Measurements from ENCODE around the gene SAP130. TPM values are rescaled to one million over a fixed set of nuclear protein-coding genes. Genes with fewer than 3 reads are reported as not detected.
"Not testable (repeated sequence)": the region's sequence is repeated elsewhere in the genome, so short reads cannot be mapped to it uniquely, and the experiment has no call there.

SAP130 gene
- total RNA-seq, 1 donor from 2014 or later: 5.9 TPM

DNA sequence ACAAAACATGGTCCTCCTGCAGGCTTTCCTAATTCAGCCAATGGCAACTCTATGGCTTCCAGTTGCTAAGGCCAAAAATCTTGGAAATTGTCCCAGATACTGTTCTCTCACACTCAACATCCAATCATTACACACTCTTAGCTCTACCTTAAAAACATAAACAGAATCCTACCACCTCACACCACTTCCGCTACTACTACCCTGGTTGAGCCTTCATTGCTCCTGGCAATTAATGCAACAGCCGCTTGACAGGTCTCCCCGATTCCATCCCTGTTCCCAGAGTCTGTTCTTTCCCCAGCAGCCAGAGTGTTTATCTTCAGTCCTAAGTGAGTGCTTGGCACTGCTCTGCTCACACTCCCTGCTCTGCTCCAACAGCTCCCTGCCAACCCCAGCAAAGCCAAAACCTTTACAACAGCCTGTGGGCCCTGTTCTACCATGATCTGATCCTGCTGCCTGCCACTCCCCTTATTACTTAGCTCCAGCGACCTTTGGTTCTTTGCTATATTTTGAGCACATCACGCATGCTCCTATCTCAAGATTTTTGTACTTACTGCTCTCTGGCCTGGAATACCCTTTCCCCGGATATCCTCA is 74.6 kb downstream of the SAP130 start:
- DNase-seq: no peak

DNA sequence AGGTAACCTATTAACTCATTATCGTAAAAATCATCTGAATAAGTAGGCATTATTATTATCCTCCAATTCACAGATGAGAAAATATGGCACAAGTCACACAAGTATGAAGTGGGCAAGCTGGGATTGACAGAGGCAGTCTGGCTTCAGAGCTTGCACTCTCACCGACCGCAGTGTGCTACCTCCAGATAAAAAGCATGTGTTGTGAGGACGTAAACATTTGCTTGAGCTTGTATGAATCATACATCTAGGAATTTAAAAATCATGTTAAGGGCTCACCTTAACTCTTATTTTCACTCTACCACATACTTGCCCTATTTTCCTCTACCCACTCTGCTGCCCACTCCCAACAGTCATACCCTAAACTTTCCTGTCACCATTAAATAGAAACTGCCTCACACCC is 76.8 kb downstream of the SAP130 start:
- no peak for DNase-seq

DNA sequence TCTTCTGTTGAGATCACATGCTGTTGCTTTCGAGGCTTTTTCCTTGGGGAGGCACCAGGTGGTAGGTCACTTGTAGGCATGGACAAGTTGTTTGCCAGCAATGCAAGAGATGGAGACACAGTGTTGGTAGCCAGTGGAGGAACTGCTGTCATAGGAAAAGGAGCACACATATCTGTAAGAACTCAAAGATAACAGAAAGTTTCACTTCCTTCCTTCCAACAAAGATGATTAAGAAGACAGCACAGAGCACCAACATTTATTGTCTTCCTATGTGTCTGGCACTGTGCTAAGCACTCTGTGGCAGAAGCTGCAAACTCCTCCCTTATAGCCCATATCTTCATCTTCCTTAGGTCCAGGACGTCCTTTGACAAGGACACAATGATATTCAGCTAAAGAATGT is 77.6 kb downstream of the SAP130 start:
- DNase-seq: no peak

DNA sequence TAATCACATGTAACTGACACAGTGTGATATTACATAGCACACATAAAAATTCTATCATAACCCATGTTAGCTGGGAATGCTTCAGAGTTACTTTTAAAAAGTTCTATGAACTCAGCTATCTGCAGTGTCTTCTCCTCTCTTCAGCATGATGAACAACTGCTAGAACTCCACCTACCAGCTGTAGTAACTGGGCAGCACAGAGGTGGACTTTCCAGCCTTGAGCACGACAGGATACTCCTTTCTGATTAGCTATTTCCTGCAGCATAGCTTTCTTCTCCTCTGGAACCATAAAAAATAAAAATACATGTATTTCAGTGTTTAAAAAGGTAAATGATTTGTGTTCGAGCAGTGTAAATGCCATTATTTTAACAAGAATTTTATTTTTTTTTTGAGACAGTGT is 82.6 kb downstream of the SAP130 start:
- DNase-seq: no peak

DNA sequence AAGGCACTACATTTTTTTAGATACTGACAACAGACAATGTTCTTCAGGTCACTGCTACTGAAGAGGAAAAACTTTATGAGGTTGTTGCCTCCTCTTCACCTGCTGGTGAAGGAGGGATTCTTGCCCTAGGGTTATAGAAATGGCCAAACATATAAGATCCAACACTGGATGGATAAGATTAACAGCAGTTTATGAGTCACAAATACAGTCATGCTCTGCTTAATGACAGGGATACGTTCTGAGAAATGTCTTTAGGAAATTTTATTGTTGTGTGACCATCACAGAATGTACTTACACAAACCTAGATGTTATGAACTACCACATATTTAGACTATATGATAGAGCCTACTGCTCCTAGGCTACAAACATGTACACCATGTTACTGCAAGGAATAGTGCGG is 84.7 kb downstream of the SAP130 start:
- no peak for DNase-seq

DNA sequence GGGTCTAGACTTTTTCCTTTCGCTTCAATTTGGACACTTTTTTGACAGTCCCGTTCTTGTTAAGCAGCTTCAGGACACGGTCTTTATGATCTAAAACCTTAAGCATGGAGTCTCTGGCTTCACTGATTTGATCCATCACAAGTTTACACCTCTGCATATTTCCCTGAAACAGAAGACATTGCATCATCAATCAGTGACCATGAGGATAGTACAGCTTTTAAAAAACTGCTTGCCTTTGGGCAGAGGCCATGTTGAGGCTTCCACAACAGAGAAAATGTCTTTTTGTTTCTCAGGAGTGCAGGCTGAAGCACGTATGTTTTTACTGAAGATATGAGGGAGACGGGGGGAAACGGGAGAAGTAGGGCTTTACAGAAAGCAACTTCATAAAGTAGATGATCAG is 85.9 kb downstream of the SAP130 start:
- no peak for DNase-seq

DNA sequence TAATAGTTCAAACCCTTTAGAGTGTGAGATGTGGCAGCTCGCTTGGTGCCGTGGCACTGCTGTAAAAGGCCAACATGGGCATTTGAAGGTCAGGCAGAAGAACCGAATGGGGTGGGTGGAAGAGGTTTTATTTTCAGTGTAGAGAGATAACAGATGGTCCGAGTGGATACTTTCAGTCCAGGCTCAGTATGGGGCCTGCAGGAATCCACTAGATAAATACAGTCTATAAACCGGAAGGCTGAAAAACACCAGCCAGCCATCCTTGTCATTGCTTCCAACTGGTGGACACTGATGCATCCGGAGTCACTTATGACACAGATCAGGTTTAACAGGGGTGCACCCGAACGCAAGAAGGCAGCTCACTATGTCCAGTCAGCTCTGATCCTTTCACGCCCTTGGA is 86.4 kb downstream of the SAP130 start:
- no peak for DNase-seq

DNA sequence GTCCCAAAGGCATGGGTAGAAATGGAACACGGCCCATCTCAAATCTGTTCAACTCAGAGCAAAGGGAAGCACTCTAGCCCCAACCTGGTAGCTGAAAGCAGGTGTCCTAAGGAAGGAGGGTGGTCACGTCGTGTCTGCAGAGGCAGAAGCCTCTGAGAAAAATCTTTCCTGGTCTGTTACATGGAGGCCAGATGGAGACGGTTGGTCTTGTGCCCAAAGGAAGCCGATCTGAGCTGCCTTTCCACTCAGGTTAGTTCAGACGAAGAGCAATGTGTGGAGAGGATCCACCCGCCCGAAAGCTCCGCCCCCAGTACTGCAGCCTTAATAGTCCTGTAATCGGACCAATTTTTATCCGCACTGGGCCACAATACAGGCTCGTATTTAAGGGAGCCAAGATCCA is 87.2 kb downstream of the SAP130 start:
- DNase-seq: no peak

DNA sequence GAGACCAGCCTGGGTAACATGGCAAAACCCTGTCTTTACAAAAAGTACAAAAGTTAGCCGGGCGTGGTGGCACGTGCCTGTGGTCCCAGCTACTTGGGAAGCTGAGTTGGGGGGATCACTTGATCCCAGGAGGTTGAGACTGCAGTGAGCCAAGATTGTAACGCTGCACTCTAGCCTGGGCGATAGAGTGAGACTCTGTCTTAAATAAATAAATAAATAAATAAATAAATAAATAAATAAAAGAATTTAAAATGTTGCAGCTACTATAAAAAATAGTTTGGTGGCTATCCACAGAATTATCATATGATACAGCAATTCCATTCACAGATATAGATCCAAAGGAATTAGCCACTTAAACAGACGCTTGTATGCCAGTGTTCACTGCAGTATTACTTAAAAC is 92.5 kb downstream of the SAP130 start:
- no peak for DNase-seq

DNA sequence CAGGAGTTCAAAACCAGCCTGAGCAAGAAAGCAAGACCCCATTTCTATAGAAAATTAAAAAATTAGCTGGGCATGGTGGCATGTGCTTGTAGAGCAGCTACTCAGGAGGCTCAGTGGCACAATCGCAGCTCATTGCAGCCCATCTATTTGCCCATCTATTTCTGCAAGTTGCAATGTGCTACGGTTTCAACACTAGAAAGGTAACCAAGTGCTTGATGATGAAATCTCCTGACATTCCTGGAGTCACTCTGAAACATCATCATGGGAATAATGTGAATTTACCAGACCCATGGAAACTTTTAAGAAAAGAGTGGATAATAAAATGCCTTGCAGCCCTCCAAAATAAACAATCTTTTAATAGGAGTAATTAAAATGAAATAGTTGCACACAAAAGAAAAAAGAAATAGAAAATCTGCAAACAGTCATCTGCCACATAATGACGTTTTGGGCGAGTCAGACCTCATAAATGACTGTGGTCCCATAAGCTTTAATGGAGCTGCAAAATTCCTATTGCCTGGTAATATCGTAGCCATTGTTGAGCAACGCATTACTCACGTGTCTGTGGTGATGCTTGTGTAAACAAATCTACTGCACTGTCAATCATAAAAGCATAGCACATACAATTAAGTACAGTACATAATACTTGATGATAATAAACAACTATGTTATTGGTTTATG is 95.5 kb downstream of the SAP130 start:
- no peak for DNase-seq

DNA sequence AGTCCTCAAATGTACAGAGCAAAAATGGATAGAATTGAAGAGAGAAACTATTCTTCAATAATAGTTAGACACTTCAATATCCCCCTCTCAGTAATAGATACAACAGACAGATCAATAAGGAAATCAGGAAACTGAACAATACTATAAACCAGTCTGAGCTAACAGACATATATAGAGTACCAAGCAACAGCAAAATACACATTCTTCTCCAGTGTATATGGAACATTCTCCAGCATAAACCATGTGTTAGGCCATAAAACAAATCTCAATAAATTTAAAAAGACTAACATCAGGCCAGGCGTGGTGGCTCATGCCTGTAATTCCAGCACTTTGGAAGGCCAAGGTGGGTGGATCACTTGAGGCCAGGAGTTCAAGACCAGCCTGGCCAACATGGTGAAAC is 98.4 kb downstream of the SAP130 start:
- DNase-seq: no peak

DNA sequence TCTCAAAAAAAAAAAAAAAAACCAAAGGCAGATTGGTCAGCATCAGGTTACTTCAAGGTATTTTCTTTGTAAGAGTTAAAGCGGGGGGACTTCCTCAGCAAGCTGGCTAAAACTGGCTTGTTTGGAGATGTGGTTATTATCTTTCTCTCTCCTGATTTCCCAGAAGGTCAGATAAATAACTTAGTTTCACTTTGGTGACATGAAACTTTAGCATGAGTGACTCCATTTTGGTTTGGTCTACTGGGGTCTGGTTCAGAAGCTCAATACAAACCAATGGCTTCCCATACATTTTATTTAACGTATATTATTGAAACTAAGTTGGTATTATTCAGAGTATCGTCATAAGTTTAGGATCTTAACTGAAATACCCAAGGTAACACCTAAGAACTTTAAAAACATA is 100.5 kb downstream of the SAP130 start:
- no peak for DNase-seq

DNA sequence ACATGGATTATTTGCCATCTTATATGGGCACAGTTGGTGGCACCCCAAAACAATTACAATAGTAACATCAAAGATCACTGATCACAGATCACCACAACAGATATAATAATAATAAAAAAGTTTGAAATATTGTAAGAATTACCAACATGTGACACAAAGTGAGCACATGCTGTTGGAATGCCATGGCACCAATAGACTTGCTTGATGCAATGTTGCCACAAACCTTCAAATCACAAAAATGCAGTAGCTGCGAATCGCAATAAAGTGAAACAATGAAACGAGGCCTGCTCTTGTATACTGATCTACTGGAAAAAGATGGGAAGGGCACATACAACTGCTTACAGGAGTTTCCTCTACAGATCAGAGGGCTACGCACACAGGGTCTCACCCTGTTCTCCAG is 109.9 kb downstream of the SAP130 start:
- no peak for DNase-seq

DNA sequence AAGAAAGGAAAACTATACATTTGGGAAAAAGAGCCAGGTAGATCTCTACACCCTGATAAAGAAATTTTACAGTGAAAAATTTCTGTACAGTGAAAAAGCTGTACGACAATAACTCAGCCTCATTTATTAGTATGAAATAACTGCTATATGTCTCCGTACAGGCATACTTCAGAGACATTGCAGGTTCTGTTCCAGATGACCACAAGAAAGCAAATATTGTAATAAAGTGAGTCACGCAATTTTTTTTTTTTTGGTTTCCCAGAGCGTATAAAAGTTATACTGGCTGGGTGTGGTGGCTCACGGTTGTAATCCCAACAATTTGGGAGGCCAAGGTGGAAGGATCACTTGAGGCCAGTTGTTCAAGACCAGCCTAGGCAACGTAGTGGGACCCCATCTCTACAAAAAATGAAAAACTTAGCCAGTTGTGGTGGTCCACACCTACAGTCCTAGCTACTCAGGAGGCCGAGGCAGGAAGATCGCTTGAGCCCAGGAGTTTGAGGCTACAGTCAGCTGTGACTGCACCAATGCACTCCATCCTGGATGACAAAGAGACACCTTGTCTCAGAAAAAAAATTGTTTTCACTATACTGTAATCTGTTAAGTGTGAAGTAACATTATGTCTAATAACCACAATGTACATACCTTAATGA is 113.9 kb downstream of the SAP130 start:
- no peak for DNase-seq

DNA sequence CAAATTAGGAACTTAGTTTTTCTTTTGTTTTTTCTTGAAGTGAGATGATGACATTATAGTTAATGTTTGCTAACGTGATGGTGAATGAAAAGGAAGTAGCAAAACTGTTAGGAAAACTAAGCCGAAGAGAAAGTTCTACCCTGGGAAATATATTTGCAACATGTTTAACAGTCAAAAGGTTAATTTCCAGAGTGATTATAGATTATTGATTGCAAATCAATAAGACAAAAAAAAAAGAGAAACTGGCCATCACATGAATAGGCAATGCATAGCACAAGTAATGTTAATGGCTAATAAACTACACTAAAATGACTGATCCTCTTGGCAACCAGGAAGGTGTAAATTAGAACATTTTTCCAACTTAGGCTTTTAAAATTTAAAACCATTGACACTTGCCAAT is 116.1 kb downstream of the SAP130 start:
- no peak for DNase-seq

DNA sequence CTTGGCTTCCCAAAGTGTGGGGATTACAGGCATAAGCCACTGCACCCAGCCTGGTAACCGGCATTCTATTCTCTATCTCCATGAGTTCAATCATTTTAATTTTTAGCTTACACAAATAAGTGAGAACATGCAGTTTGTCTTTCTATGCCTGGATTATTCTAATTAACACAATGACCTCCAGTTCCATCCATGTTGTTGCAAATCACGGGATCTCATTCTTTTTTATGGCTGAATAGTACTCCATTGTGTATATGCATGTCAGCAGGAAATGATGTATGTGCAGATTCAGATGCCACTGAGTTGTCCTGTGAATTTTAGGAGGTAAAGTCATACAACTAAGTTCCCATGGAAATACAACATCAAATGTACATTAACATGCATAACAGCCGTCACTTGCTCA is 117.4 kb downstream of the SAP130 start:
- no peak for DNase-seq

DNA sequence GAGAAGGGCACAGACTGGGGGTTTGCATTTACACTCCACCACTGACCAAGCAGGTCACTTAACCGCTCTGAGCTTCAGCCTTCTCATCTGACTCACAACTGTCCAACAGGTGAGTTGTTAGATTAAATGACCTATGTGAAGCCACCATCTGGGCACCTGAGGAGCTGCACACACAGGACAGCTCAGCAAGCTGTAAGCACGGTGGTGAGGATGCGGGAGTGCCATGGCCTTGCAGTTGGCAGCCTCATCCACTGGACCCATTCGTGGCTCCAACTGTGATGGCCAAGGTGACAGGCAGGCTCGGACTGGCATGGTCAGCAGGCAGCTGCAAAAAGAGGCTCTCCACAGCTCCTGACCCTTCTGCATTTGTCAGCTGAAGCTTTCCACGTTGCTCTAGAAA is 118.8 kb downstream of the SAP130 start:
- no peak for DNase-seq

DNA sequence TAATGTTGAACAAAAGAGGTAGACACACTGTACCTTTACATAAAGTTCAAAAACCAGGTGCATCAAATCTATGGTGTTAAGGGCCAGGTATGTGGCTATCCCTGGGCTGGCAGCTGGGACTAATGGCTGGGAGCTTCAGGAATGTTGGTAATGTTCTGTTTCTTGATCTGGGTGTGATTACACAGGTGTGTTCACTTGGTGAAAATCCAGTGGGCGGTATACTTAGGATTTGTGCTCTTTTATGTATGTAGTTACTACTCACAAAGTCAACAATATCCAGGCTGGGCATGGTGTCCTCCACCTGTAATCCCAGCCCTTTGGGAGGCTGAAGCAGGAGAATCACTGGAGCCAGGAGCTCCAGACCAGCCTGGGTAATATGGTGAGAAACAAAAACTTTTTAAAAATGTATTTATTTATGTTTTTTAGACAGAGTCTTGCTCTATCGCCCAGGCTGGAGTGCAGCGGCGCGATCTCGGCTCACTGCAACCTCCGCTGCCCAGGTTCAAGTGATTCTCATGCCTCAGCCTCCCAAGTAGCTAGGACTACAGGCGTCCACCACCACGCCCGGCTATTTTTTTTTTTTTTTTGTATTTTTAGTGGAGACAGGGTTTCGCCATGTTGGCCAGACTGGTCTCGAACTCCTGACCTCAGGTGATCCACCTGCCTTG is 120.0 kb downstream of the SAP130 start:
- not testable (repeated sequence) for DNase-seq

DNA sequence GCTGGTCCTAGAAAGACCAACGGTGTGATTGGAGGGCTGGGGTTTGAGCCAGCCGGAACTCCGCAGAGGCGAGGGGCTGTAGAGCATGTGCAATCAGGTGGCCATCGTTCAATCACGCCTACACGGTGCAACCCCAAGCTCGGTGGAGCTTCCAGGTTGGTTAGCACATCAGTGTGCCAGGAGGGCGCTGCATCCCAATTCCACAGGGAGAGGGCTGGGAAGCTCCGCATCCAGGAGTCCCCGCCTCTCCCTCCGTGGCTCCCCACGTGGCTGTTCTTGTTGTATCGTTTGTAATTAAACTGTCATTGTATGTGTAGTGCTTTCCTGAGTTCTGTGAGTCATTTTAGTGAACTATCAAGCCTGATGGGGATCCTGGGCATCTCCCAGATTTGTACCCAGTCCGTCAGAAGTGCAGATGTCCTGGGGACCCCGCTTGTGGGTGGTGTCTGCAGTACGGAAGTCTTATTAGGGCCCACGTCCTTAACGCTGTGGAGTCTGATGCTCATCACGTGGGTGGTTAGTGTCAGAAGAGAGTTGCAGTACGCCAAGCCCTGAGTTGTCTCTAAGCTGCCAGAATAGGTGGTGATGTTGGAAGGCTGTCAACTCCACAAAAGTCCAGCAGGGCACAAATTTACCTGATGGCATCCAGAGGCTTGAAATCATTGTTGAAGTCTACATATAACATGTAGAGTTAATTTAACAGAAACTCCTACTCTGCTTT is 121.5 kb downstream of the SAP130 start:
- DNase-seq: no peak

DNA sequence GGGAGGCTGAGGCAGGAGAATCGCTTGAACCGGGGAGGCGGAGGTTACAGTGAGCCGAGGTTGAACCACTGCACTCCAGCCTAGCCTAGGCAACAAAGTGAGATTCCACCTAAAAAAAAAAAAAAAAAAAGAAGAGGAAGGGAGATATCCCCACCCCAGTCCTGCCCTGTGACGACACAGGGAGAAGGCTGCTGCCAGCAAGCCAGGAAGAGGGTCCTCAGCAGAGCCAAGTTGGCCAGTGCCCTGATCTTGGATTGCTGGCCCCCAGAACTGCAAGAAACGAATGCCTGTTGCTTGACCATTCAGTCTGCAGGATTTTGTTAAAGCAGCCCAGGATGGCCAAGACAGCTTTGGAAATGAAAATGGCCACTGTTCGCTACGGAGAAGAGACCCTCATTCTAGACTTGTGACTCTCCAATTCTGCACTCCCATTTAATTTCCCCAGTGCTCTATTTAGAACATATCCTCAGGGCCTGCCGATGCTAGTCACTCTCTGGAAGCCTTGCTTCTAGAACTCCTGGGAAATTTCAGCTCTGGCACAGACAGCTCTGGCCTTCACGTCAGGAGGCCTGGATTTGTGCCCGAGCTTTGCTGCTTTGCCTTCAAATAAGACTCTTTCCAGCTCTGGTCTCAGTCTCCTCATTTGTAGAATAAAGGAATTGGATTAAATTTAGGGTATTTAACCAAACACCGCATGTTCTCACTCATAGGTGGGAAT is 126.4 kb downstream of the SAP130 start:
- no peak for DNase-seq

DNA sequence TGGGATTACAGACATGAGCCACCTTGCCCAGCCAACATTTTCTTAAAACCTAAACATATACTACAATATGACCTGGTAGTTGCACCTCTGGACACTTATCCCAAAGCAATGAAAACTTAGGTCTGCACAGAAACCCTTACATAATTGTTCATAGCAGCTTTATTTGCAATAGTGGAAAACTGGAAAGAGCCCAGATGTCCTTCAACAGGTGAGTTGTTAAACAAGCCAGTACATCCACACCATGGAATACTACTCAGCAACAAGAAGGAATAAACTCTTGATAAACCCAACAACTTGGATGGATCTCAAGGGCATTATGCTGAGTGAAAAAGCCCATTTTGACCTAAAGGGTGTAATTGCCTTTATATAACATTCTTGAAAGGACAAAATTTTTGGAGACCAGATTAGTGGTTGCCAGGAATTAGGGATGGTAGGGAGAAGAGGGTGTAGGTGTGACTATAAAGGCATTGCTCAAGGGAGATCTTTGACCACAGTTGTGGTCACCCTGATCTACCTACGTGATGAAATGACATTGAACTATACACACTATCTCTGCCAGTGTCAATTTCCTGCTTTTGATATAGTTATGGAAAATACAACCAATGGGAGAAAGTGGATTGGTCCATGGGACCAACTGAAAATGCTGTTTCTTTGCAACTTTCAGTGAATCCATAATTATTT is 130.2 kb downstream of the SAP130 start:
- DNase-seq: no peak

DNA sequence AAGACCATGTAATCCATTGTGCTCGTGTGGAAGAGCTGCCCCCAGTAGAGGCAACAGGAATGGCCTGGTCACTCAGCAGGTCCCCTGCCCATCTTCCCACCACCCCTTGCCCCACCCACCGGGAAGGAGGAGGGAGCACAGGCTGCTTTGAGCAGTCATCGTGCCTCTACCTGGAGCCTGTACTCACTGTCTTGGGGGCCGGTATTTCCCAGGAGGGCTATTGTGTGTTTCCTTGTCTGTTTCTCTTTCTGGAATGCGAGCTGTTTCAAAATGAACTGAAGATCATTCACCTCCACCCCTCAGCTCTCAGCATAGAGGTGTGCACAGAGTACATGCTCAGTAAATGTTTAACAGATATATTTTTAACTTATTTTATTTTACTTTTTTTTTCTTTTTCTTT is 134.4 kb downstream of the SAP130 start:
- no peak for DNase-seq
